Measurements from ENCODE around the gene CERS6. TPM values are rescaled to one million over a fixed set of nuclear protein-coding genes. Genes with fewer than 3 reads are reported as not detected.

Gene CERS6
- total RNA-seq, 1 experiment from 2014 or later = 14.0 TPM

DNA sequence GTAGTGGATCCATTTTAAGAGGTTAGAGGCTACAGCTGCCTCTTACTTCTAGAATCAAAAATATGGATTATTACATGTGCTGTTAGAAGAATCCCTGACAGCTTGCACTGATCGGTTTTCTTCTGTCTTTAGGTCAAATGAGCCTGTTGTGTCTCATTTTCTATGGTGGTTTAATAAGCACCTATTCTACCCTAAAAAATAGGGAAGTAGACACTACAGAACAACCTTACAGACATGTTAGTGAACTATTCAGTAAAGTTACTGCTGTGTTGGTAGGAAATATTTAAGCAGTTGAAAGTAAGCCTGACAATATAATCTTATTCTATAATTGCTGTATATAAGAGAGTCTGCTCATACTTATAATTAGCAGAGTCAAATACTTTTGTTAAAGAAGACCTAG is 177.8 kb downstream of the CERS6 start:
- H3K4me3 ChIP-seq (ENCODE audit: insufficient read depth, low read depth, low read length) = no peak overlapping the region

DNA sequence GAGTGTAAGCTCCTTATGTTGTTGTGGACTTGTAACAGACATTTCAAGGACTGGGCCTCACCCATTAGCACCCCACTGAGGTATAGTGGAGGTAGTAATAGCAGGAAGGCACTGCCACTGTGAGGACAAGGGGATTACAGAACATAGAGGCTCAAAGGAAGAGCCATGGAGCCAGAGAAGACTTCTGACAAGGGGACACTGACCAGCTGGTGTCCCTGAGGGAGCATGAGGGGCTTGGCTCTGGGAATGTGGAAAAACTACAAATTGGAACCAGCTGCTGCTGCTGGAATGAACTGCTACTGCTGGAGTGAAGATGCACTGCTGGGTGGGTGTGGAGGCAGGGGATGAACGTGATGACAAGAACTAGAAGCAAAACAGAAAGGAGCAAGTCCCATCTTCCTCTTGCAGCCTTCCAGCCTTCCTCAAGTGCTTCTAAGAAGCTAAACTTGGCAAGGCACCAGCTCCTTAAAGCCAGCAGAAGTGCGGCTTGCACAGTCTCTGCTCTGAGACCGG is 179.0 kb downstream of the CERS6 start:
- DNase-seq = no peak
- no peaks in the 10 kb centered on the region for H3K27me3 ChIP-seq (ENCODE audit: control insufficient read depth, insufficient read depth, low read length)
- no peaks in the 10 kb centered on the region for H3K36me3 ChIP-seq (replicated peaks; ENCODE audit: control insufficient read depth, insufficient read depth, low read length)
- H3K4me3 ChIP-seq (ENCODE audit: insufficient read depth, low read depth, low read length) = no peak overlapping the region

More for the DNA sequence above, 177.8 kb downstream of the CERS6 start:
- DNase-seq = no peak
- Histone ChIP-seq H3K27me3 (ENCODE audit: control insufficient read depth, insufficient read depth, low read length) (no peaks in the 10 kb centered on the region), H3K36me3 (replicated peaks; ENCODE audit: control insufficient read depth, insufficient read depth, low read length) (no peaks in the 10 kb centered on the region)

DNA sequence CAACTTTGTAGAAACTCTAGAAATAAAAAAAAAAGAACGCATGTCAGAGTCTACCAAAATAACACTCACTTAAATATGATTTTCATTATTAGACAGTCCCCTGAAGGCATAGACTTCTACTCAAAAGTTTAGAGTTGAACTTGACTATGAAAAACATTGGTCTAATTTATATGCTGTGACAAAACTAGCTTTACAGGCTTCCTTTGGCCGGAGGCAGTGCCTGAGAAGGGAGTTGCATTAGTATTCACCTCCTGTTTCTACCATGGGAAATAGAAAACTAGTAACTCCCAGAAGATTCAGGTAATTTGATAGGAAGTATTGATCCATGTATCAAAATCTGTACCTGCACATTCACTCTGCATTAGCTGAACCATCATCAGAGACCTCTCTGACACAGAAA is 182.9 kb downstream of the CERS6 start:
- Histone ChIP-seq H3K36me3 (replicated peaks; ENCODE audit: control insufficient read depth, insufficient read depth, low read length) (no peaks in the 10 kb centered on the region), H3K27me3 (ENCODE audit: control insufficient read depth, insufficient read depth, low read length) (no peaks in the 10 kb centered on the region), H3K4me3 (ENCODE audit: insufficient read depth, low read depth, low read length) (no peak overlapping the region)
- DNase-seq = no peak

DNA sequence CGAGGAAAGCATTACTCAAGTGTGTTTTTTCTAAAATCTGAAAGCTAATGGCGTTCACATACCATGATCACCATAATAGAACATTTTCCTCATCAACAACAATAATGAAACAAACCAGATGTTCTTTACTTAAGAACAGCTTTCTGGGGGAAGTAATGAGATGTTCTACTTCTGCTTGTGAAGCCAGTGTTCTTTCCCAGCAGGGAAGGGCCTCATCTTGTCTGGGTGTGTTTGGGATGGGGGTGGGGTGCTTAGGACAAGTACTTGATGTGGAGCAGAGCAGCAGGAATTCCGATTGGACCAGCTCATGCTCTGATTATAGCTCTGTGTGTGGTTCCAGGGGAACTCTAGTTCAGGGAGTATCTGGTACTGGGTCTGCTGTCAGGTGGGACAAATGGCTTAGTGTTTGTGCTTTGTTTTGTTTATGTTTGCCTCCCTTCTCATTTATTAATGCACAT is 183.4 kb downstream of the CERS6 start:
- Histone ChIP-seq H3K4me3 (ENCODE audit: insufficient read depth, low read depth, low read length) (no peak overlapping the region), H3K27me3 (ENCODE audit: control insufficient read depth, insufficient read depth, low read length) (no peaks in the 10 kb centered on the region), H3K36me3 (replicated peaks; ENCODE audit: control insufficient read depth, insufficient read depth, low read length) (no peaks in the 10 kb centered on the region)
- DNase-seq = no peak

DNA sequence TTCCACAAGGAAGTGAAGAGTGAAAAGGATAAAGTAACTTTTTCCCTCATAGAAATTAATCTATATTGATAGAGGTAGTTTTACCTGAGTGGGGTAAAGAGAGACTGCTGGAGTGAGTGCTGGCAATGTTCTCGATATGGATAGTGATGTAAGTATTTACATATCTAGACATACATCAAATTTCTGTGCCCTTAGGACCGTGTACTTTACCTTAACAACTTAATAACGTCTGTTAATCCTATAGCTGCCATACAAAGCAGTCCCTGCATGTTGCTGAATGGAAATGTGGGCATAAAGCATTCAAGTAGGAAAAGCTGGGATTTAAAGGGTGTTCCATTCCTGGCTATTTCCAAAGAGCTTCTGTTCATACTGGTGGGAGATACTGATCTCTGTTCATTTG is 184.0 kb downstream of the CERS6 start:
- Histone ChIP-seq H3K27me3 (ENCODE audit: control insufficient read depth, insufficient read depth, low read length) (no peaks in the 10 kb centered on the region), H3K4me3 (ENCODE audit: insufficient read depth, low read depth, low read length) (no peak overlapping the region), H3K36me3 (replicated peaks; ENCODE audit: control insufficient read depth, insufficient read depth, low read length) (no peaks in the 10 kb centered on the region)
- no peak for DNase-seq

DNA sequence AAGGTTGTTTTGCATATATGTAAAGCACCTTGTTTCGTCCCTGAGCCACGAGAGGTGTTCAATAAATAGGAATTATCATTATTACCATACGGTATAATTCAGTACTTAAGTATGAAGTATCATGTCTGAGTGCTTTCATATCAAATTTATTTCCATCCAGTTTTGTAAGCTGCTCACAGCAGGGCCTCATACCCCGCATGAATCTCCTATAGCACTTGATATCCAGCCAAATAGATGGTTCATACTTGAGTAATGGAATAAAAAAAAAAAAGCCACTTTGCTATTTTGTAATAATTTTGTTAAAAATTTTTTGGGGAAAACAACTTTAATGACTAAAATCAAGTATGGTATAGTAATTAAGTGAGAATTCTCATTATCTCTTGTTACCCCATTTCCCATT is 185.6 kb downstream of the CERS6 start:
- H3K4me3 ChIP-seq (ENCODE audit: insufficient read depth, low read depth, low read length) = no peak overlapping the region
- H3K27me3 ChIP-seq (ENCODE audit: control insufficient read depth, insufficient read depth, low read length) = no peaks in the 10 kb centered on the region
- H3K36me3 ChIP-seq (replicated peaks; ENCODE audit: control insufficient read depth, insufficient read depth, low read length) = no peaks in the 10 kb centered on the region
- DNase-seq = no peak

DNA sequence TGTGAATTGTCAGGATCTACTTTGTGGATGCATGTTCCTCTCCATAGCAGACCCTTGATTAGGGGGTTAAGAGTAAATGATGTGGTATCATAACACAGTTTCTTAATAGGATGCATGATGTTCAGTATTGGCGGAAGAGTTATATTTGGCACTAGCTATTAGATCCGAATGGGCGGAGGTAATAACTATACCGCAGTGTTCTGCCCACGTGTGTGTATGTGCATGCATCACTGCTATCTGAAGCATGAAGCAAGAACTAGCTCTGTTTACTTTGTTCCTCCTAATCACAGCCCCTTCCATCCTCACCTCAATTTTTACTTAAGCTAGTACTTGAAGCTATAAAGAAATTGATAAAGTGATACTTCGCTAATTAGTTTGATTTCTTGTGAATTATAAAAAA is 186.8 kb downstream of the CERS6 start:
- Histone ChIP-seq H3K27me3 (ENCODE audit: control insufficient read depth, insufficient read depth, low read length) (no peaks in the 10 kb centered on the region), H3K36me3 (replicated peaks; ENCODE audit: control insufficient read depth, insufficient read depth, low read length) (no peaks in the 10 kb centered on the region), H3K4me3 (ENCODE audit: insufficient read depth, low read depth, low read length) (no peak overlapping the region)
- DNase-seq = no peak

DNA sequence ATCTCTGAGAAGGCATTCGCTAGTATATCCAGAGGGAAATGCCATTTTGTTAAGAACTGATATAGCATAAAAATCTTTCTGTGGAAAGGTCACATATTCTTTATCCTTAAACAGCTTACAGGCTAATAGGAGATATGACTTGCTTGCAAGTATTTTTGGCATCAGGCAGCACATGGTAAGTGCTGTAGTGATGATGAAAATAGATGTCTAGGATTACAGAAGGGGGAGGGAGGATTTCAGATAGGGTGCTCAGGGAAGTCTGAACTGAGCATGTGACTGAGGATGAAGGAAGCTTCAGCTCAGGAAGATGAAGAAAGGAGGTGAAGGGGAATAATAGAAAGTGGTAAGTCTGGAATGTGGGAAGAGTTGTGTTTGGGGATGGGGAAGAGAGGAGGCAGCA is 187.9 kb downstream of the CERS6 start:
- no peak overlapping the region for H3K4me3 ChIP-seq (ENCODE audit: insufficient read depth, low read depth, low read length)
- no peak for DNase-seq
- no peaks in the 10 kb centered on the region for H3K36me3 ChIP-seq (replicated peaks; ENCODE audit: control insufficient read depth, insufficient read depth, low read length)
- no peaks in the 10 kb centered on the region for H3K27me3 ChIP-seq (ENCODE audit: control insufficient read depth, insufficient read depth, low read length)

DNA sequence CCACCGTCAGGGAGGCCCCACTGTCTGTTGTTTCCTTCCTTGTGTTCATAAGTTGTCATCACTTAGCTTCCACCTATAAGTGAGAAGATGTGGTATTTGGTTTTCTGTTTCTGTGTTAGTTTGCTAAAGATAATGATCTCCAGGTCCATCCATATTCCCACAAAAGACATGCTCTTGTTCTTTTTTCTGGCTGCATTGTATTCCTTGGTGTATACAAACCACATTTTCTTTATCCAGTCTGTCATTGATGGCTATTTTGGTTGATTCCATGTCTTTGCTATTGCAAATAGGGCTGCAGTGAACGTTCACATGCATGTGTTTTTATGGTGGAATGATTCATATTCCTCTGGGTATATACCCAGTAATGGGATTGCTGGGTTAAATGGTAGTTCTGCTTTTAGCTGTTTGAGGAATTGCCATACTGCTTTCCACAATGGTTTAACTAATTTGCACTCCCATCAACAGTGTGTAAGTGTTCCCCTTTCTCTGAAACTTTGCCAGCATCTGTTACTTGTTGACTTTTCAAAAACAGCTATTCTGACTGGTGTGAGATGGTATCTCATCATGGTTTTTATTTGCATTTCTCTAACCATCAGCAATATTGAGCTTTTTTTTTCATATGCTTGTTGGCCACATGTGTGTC is 189.7 kb downstream of the CERS6 start:
- no peaks in the 10 kb centered on the region for H3K27me3 ChIP-seq (ENCODE audit: control insufficient read depth, insufficient read depth, low read length)
- no peaks in the 10 kb centered on the region for H3K36me3 ChIP-seq (replicated peaks; ENCODE audit: control insufficient read depth, insufficient read depth, low read length)
- H3K4me3 ChIP-seq (ENCODE audit: insufficient read depth, low read depth, low read length) = no peak overlapping the region
- no peak for DNase-seq

DNA sequence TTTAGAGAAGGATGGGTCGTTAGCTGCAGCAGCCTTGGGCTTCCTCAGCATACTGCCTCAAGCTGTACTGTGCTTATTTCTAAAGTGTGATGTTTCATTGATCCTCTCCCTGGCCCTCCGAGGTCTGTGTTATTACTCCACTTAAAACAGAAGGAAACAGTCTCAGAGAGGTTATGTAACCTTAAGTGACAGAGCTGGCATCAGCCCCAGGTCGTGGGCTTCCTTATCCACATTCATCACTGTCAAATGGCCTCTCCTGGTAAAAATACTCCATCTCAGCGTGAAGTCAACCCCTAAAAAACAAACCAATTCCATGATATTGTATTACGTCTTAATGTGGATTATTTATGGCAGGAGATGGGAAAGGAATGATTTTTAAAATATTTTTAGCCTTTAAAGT is 193.0 kb downstream of the CERS6 start:
- Histone ChIP-seq H3K4me3 (ENCODE audit: insufficient read depth, low read depth, low read length) (no peak overlapping the region), H3K36me3 (replicated peaks; ENCODE audit: control insufficient read depth, insufficient read depth, low read length) (no peaks in the 10 kb centered on the region), H3K27me3 (ENCODE audit: control insufficient read depth, insufficient read depth, low read length) (no peaks in the 10 kb centered on the region)
- no peak for DNase-seq

DNA sequence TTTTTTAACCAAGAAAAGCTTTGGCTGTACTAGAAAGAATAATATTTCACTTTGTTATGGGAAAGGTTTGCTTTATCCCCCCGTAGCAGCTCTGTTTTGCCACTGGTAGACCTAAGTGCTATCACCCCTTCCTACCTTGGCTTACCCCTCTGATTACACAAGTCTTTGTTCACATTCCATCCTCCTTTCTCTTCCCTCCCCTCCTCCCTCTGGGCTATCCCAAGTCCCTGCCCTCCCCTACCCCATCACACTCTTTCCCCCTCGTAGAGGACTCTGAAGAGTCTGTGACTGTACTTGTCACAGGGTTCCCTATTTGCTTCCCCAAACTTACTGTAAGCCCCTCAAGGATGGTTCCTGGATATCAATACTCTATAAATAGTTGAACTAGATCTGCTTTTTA is 193.5 kb downstream of the CERS6 start:
- no peaks in the 10 kb centered on the region for H3K27me3 ChIP-seq (ENCODE audit: control insufficient read depth, insufficient read depth, low read length)
- DNase-seq = peak; percentile 32
- no peak overlapping the region for H3K4me3 ChIP-seq (ENCODE audit: insufficient read depth, low read depth, low read length)
- H3K36me3 ChIP-seq (replicated peaks; ENCODE audit: control insufficient read depth, insufficient read depth, low read length) = no peaks in the 10 kb centered on the region

DNA sequence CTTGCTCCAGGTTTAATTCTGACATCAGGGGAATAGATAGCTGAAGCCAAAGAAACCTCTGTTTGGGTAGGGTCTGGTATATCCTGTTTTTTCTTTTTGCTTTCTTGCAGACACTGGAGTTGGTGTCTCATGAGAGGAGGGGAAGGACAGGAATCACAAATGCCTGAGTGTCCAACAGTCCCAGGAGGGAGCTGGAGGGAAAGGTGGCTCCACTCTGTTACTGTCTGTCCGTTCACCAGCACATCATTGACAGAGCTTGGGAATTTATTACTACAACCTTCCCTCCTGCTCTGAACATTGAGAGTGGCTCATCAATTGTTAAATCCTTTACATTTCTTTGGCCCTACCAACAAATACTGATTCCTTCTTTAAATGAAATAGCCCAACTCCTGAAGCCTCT is 194.1 kb downstream of the CERS6 start:
- no peak for DNase-seq
- no peaks in the 10 kb centered on the region for H3K36me3 ChIP-seq (replicated peaks; ENCODE audit: control insufficient read depth, insufficient read depth, low read length)
- H3K27me3 ChIP-seq (ENCODE audit: control insufficient read depth, insufficient read depth, low read length) = no peaks in the 10 kb centered on the region
- no peak overlapping the region for H3K4me3 ChIP-seq (ENCODE audit: insufficient read depth, low read depth, low read length)

DNA sequence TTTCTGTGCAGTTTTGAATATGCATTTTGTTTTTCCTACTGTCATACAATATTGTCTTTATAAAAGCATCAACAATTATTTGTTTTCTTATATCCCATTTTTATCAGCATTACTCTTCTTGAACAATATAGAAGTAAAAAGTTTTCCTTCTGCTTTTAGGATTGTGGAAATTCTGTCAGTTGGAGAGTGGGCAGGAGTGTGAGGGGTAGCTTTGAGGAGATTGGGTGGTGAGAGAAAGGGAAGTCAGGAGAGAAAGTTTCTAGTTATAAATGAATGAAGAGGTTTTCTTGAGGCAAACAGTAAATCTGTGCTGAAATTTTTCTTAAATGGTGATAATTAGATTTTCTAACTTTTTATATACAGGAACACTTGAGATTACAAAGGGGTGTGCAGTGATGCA is 194.7 kb downstream of the CERS6 start:
- H3K4me3 ChIP-seq (ENCODE audit: insufficient read depth, low read depth, low read length) = no peak overlapping the region
- no peaks in the 10 kb centered on the region for H3K27me3 ChIP-seq (ENCODE audit: control insufficient read depth, insufficient read depth, low read length)
- DNase-seq = no peak
- no peaks in the 10 kb centered on the region for H3K36me3 ChIP-seq (replicated peaks; ENCODE audit: control insufficient read depth, insufficient read depth, low read length)

DNA sequence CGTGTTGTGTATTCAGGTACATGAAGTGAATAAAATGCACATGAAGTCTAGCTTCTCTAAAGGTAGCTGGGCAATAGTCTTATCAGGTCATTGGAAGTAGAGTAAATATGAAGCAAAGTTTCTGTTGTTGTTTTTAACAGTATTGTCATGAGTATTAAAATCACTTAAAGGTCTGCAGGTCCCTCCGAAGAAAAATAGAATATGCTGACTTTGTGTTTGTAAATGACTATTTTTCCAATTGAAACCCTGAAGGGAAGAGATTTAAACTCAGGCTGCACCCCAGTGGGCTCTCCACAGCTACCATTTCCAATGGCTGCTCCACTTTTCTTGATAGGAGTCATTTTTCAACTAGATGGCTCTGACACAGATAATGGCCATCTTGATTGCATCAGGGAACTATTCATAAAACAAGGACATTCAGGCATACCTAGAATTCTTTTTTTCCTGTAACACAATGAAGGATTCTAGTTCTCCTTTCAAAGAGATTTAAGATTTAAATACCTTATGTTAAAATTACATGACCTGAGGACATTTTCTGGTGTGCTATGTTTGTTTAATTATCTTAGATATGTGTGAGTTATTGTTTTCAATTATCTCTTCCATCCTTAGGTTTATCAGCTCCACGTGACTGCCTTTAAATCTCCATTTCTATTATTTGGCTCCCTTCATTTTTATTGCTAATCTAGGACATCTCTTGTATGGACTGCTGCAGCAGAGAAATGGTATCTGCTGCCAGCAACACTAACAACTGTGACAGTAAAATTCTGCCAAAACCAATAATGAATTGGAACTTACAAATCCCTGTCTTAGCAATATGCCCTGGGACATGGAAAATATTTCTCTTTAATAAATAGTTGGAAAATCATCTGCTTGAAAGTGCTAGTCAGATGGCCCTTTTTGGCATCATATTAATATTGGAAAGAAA is 197.2 kb downstream of the CERS6 start:
- Histone ChIP-seq H3K36me3 (replicated peaks; ENCODE audit: control insufficient read depth, insufficient read depth, low read length) (no peaks in the 10 kb centered on the region), H3K27me3 (ENCODE audit: control insufficient read depth, insufficient read depth, low read length) (no peaks in the 10 kb centered on the region), H3K4me3 (ENCODE audit: insufficient read depth, low read depth, low read length) (no peak overlapping the region)
- DNase-seq = no peak

DNA sequence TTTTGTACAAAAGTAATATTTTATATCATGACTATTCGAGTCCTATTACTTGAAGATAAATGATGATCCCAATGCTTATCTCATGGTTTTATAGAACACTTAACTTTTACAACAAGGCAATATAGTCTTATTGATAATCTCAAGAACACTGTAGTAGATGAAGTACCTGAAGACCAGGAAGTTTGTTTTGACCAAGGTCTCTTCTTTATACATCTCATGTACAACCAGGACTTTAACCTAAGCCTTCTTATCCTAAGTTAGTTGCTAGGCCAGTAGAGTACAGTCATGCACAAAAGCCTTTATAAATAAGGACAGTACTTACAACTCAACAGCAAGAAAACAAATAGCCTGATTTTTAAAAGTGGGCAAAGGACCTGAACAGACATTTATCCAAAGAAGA is 198.6 kb downstream of the CERS6 start:
- Histone ChIP-seq H3K27me3 (ENCODE audit: control insufficient read depth, insufficient read depth, low read length) (no peaks in the 10 kb centered on the region), H3K36me3 (replicated peaks; ENCODE audit: control insufficient read depth, insufficient read depth, low read length) (no peaks in the 10 kb centered on the region), H3K4me3 (ENCODE audit: insufficient read depth, low read depth, low read length) (no peak overlapping the region)
- DNase-seq = no peak

All from H7 (cell line).